ENCODE results near the gene ATXN2L.

The ATXN2L gene

GRCh38 chr16:28829747-28830146, 6.9 kb downstream of the ATXN2L start:
- H3K36me3 Mint-ChIP-seq (ENCODE audit: low read depth), result peaks cover 85% of the 10 kb centered on the region
- peaks cover 20% of the 10 kb centered on the region for H3K4me1 Mint-ChIP-seq
- no peaks in the 10 kb centered on the region for H3K9me3 Mint-ChIP-seq
- no peak overlapping the region for H3K4me3 Mint-ChIP-seq
- H3K27ac Mint-ChIP-seq, result no peak overlapping the region
- no peak for TF ChIP-seq CTCF (IDR thresholded peaks at IDR 0.05; ENCODE audit: unreplicated experiment in 3 of 3)
- H3K27me3 Mint-ChIP-seq (ENCODE audit: low read depth), result no peaks in the 10 kb centered on the region

DNA sequence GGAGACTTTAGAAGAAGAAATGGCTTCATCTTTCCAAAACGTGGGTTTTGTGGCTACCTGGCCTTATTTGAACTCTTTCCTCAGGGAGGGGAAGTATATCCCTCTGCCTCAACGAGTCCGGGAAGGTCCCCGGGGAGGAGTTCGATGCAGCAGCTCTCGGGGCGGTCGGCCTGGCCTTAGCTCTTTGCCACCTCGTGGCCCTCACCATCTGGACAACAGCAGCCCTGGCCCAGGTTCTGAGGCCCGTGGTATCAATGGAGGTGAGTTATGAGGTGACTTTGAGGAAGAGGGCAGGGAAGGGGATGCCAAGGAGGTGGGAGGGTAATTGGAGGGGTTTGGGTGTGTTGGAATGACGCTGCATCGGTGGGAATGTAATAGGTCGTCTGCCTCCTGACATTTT, 7.7 kb downstream of the ATXN2L start:
- Mint-ChIP-seq H3K36me3 (ENCODE audit: low read depth) (peaks cover 85% of the 10 kb centered on the region), H3K27me3 (ENCODE audit: low read depth) (no peaks in the 10 kb centered on the region), H3K27ac (no peak overlapping the region), H3K4me3 (no peak overlapping the region), H3K4me1 (peaks cover 13% of the 10 kb centered on the region), H3K9me3 (no peaks in the 10 kb centered on the region)
- TF ChIP-seq CTCF (IDR thresholded peaks at IDR 0.05; ENCODE audit: unreplicated experiment in 3 of 3), result no peak

DNA sequence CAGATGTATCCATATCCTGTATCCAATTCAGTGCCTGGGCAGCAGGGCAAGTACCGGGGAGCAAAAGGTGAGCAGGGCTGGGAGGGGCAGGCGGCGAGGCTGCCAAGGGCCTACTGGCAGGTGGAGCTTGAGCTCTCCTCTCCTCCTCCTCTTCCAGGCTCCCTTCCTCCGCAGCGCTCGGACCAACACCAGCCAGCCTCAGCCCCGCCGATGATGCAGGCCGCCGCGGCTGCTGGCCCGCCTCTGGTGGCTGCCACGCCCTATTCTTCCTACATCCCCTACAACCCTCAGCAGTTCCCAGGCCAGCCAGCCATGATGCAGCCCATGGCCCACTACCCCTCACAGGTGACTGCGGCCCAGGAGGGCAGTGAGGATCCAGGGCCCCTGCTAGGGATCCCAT, 11.6 kb downstream of the ATXN2L start:
- peaks cover 77% of the 10 kb centered on the region for H3K36me3 Mint-ChIP-seq (ENCODE audit: low read depth)
- TF ChIP-seq CTCF (IDR thresholded peaks at IDR 0.05; ENCODE audit: unreplicated experiment in 3 of 3), result no peak
- H3K27ac Mint-ChIP-seq, result no peak overlapping the region
- H3K4me1 Mint-ChIP-seq, result no peaks in the 10 kb centered on the region
- no peaks in the 10 kb centered on the region for H3K27me3 Mint-ChIP-seq (ENCODE audit: low read depth)
- H3K9me3 Mint-ChIP-seq, result no peaks in the 10 kb centered on the region
- H3K4me3 Mint-ChIP-seq, result no peak overlapping the region

- no peak for TF ChIP-seq CTCF (IDR thresholded peaks at IDR 0.05; ENCODE audit: unreplicated experiment in 3 of 3)
- Mint-ChIP-seq H3K9me3 (no peaks in the 10 kb centered on the region), H3K27me3 (ENCODE audit: low read depth) (no peaks in the 10 kb centered on the region), H3K4me1 (no peaks in the 10 kb centered on the region), H3K36me3 (ENCODE audit: low read depth) (peaks cover 72% of the 10 kb centered on the region), H3K4me3 (no peak overlapping the region), H3K27ac (no peak overlapping the region)
These were observed 12.4 kb downstream of the ATXN2L start for GRCh38 chr16:28834873-28835863.

GRCh38 chr16:28835864-28836760, 13.3 kb downstream of the ATXN2L start:
- Mint-ChIP-seq H3K27me3 (ENCODE audit: low read depth) (no peaks in the 10 kb centered on the region), H3K36me3 (ENCODE audit: low read depth) (peaks cover 63% of the 10 kb centered on the region), H3K27ac (no peak overlapping the region), H3K9me3 (no peaks in the 10 kb centered on the region), H3K4me3 (no peak overlapping the region), H3K4me1 (no peaks in the 10 kb centered on the region)
- TF ChIP-seq CTCF (IDR thresholded peaks at IDR 0.05; ENCODE audit: unreplicated experiment in 3 of 3), result no peak

All from nephron (organoid).